Measurements from ENCODE around the gene ZNF835. TPM values are rescaled to one million over a fixed set of nuclear protein-coding genes. Genes with fewer than 3 reads are reported as not detected.

ZNF835 gene
- total RNA-seq, 2 donors from 2014 or later: 0.13 to 0.42 TPM

DNA sequence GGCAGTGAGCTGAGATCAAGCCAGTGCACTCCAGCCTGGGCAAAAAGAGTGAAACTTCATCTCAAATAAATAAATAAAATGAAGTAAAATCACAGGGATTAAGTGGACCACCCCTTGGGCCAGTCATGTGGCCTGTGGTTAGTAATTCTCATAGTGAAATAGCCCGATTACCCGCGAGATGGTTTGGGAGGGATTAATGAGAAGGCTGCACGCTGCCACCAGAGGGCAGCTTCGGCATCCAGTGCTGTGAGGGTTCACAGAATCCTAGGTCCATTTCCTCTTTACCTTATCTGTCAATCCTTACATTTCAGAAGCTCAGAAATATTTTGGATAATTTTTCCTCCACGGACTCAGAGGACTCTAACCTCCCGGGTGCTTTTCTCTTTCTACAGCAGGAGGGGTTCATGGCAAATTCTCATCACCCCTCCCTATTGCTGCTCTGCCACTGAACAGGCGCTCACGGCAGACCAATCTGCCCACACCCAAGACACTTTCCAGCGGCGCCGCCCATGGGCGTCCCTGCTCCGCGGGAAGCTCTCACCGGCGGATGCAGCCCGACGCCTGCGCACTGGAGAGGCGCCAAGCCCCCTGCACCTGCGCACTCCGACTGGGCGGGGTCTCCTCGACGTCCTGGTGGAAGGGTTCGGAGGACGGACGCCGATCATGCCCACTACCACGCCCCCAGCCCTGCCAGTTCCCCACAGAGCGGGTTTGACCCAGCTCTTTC, 11.0 kb downstream of the ZNF835 start:
- no peaks in the 10 kb centered on the region for H3K27me3 Mint-ChIP-seq (ENCODE audit: insufficient read depth)
- no peak overlapping the region for H3K27ac ChIP-seq (ENCODE audit: low read depth, low read length)
- no peaks in the 10 kb centered on the region for H3K36me3 ChIP-seq (ENCODE audit: control insufficient read depth, insufficient read depth, low read length)
- H3K36me3 Mint-ChIP-seq (ENCODE audit: low read depth): no peaks in the 10 kb centered on the region
- H3K4me3 Mint-ChIP-seq: no peak overlapping the region
- peaks cover 34% of the 10 kb centered on the region for H3K9me3 ChIP-seq (ENCODE audit: control insufficient read depth, low read length)
- no peaks in the 10 kb centered on the region for H3K4me1 Mint-ChIP-seq
- H3K27me3 ChIP-seq (ENCODE audit: control insufficient read depth, insufficient read depth, low read length, poor library complexity, severe bottlenecking): no peaks in the 10 kb centered on the region
- no peak for DNase-seq
- peaks cover 85% of the 10 kb centered on the region for H3K9me3 Mint-ChIP-seq
- H3K4me1 ChIP-seq (ENCODE audit: control insufficient read depth, insufficient read depth, low read length): no peaks in the 10 kb centered on the region
- H3K4me3 ChIP-seq (ENCODE audit: low read length): no peak overlapping the region
- 86% methylated on average over 19 to 32 of the region's 32 CpGs for WGBS, 2 experiments (ENCODE audit: insufficient coverage in 1 of 2, insufficient read length in 1 of 2)
- H3K27ac Mint-ChIP-seq: no peak overlapping the region
- TF ChIP-seq, protein P1, sequence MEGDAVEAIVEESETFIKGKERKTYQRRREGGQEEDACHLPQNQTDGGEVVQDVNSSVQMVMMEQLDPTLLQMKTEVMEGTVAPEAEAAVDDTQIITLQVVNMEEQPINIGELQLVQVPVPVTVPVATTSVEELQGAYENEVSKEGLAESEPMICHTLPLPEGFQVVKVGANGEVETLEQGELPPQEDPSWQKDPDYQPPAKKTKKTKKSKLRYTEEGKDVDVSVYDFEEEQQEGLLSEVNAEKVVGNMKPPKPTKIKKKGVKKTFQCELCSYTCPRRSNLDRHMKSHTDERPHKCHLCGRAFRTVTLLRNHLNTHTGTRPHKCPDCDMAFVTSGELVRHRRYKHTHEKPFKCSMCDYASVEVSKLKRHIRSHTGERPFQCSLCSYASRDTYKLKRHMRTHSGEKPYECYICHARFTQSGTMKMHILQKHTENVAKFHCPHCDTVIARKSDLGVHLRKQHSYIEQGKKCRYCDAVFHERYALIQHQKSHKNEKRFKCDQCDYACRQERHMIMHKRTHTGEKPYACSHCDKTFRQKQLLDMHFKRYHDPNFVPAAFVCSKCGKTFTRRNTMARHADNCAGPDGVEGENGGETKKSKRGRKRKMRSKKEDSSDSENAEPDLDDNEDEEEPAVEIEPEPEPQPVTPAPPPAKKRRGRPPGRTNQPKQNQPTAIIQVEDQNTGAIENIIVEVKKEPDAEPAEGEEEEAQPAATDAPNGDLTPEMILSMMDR (conservative IDR thresholded peaks at IDR 0.05): no peak
- H3K9ac ChIP-seq (ENCODE audit: extremely low read depth, low read length, poor library complexity, severe bottlenecking): no peak overlapping the region

GRCh38 chr19:56654151-56654550, 17.4 kb downstream of the ZNF835 start:
- H3K4me3 ChIP-seq (ENCODE audit: low read length): no peak overlapping the region
- Mint-ChIP-seq H3K4me3 (no peak overlapping the region), H3K36me3 (ENCODE audit: low read depth) (peaks cover 2% of the 10 kb centered on the region), H3K27ac (no peak overlapping the region), H3K9me3 (peaks cover 86% of the 10 kb centered on the region), H3K27me3 (ENCODE audit: insufficient read depth) (no peaks in the 10 kb centered on the region), H3K4me1 (no peaks in the 10 kb centered on the region)
- H3K27me3 ChIP-seq (ENCODE audit: control insufficient read depth, insufficient read depth, low read length, poor library complexity, severe bottlenecking): no peaks in the 10 kb centered on the region
- no peak overlapping the region for H3K9ac ChIP-seq (ENCODE audit: extremely low read depth, low read length, poor library complexity, severe bottlenecking)
- no peaks in the 10 kb centered on the region for H3K4me1 ChIP-seq (ENCODE audit: control insufficient read depth, insufficient read depth, low read length)
- no peak for DNase-seq
- H3K9me3 ChIP-seq (ENCODE audit: control insufficient read depth, low read length): peaks cover 64% of the 10 kb centered on the region
- WGBS, 2 experiments (ENCODE audit: insufficient coverage in 1 of 2, insufficient read length in 1 of 2): 72 to 89% methylated on average over 3 of the region's 3 CpGs
- no peaks in the 10 kb centered on the region for H3K36me3 ChIP-seq (ENCODE audit: control insufficient read depth, insufficient read depth, low read length)
- H3K27ac ChIP-seq (ENCODE audit: low read depth, low read length): no peak overlapping the region
- TF ChIP-seq, protein P1 (conservative IDR thresholded peaks at IDR 0.05): no peak

- Mint-ChIP-seq H3K4me1 (no peaks in the 10 kb centered on the region), H3K27ac (no peak overlapping the region), H3K4me3 (no peak overlapping the region), H3K27me3 (ENCODE audit: insufficient read depth) (no peaks in the 10 kb centered on the region), H3K36me3 (ENCODE audit: low read depth) (peaks cover 3% of the 10 kb centered on the region), H3K9me3 (peaks cover 86% of the 10 kb centered on the region)
- Histone ChIP-seq H3K9me3 (ENCODE audit: control insufficient read depth, low read length) (peaks cover 53% of the 10 kb centered on the region), H3K27me3 (ENCODE audit: control insufficient read depth, insufficient read depth, low read length, poor library complexity, severe bottlenecking) (no peaks in the 10 kb centered on the region), H3K9ac (ENCODE audit: extremely low read depth, low read length, poor library complexity, severe bottlenecking) (no peak overlapping the region), H3K36me3 (ENCODE audit: control insufficient read depth, insufficient read depth, low read length) (no peaks in the 10 kb centered on the region), H3K27ac (ENCODE audit: low read depth, low read length) (no peak overlapping the region), H3K4me1 (ENCODE audit: control insufficient read depth, insufficient read depth, low read length) (no peaks in the 10 kb centered on the region), H3K4me3 (ENCODE audit: low read length) (no peak overlapping the region)
- whole genome bisulfite sequencing, 2 experiments (ENCODE audit: insufficient coverage in 1 of 2, insufficient read length in 1 of 2): 62 to 85% methylated on average over 2 to 25 of the region's 25 CpGs
- no peak for DNase-seq
- TF ChIP-seq, protein P1 (conservative IDR thresholded peaks at IDR 0.05): no peak
These were observed 28.0 kb downstream of the ZNF835 start for GRCh38 chr19:56643460-56643955.
